Liver (tissue), 9 donors: ENCODE results near the gene ACAD8. TPM values are rescaled to one million over a fixed set of nuclear protein-coding genes. Genes with fewer than 3 reads are reported as not detected.

ENCODE experiments used
- DNase-seq: peaks from one replicate; pipeline ENCODE4 v3.0.0-alpha.2; 2017; ENCODE audit warnings: low spot score
- H3K27ac ChIP-seq, 2 donors: one replicate each; pipeline ENCODE4 v1.7.0; 2013; ENCODE audit warnings: inconsistent platforms in 2 of 2, low read length in 2 of 2, control low read depth in 1 of 2, low read depth in 1 of 2, mild to moderate bottlenecking in 1 of 2
- H3K27me3 ChIP-seq, 4 donors: one replicate each; pipeline versions ENCODE4 v1.6.1 to v1.7.0; 2013; ENCODE audit warnings: low read length in 3 of 4, inconsistent platforms in 1 of 4, mild to moderate bottlenecking in 1 of 4, moderate library complexity in 1 of 4; ENCODE audit not compliant: control insufficient read depth in 4 of 4, insufficient read depth in 4 of 4
- H3K36me3 ChIP-seq, 4 donors: one replicate each; pipeline versions ENCODE4 v1.6.1 to v1.7.0; 2013; ENCODE audit warnings: low read length in 3 of 4, mild to moderate bottlenecking in 3 of 4, low read depth in 1 of 4, moderate library complexity in 1 of 4; ENCODE audit not compliant: control insufficient read depth in 4 of 4, insufficient read depth in 3 of 4
- H3K4me1 ChIP-seq, 4 donors: one replicate each; pipeline versions ENCODE4 v1.6.1 to v1.7.0; 2013; ENCODE audit warnings: low read length in 3 of 4, mild to moderate bottlenecking in 3 of 4, moderate library complexity in 1 of 4; ENCODE audit not compliant: control insufficient read depth in 4 of 4, insufficient read depth in 4 of 4
- H3K4me3 ChIP-seq, 3 donors: one replicate each; pipeline versions ENCODE4 v1.6.1 to v1.7.0; 2013; ENCODE audit warnings: low read length in 3 of 3, control low read depth in 1 of 3, low read depth in 1 of 3, mild to moderate bottlenecking in 1 of 3
- H3K9ac ChIP-seq, 2 donors: one replicate each; pipeline ENCODE4 v1.7.0; 2013; ENCODE audit warnings: low read length in 2 of 2, mild to moderate bottlenecking in 2 of 2, moderate library complexity in 2 of 2, control low read depth in 1 of 2, low read depth in 1 of 2
- H3K9me3 ChIP-seq, 4 donors: one replicate each; pipeline versions ENCODE4 v1.6.1 to v1.7.0; 2013; ENCODE audit warnings: low read length in 3 of 4; ENCODE audit not compliant: control insufficient read depth in 4 of 4
- EGR1 ChIP-seq, 2 donors: IDR thresholded peaks; 2 replicates each; pipeline ENCODE4 v1.6.1; 2016 to 2018; ENCODE audit warnings: antibody characterized with exemption in 2 of 2, low read depth in 2 of 2
- FOXA1 ChIP-seq: IDR thresholded peaks from 2 replicates; pipeline ENCODE4 v1.6.1; 2016; ENCODE audit warnings: antibody characterized with exemption
- FOXA2 ChIP-seq: IDR thresholded peaks from 2 replicates; pipeline ENCODE4 v1.6.1; 2016; ENCODE audit warnings: antibody characterized with exemption
- HNF4A ChIP-seq, 2 donors: conservative IDR thresholded peaks; 2 replicates each; pipeline ENCODE4 v1.6.1; 2016; ENCODE audit warnings: antibody characterized with exemption in 2 of 2, mild to moderate bottlenecking in 2 of 2
- HNF4G ChIP-seq: IDR thresholded peaks from 2 replicates; pipeline ENCODE4 v1.6.1; 2016; ENCODE audit warnings: antibody characterized with exemption
- JUND ChIP-seq, 2 donors: IDR thresholded peaks; 2 replicates each; pipeline ENCODE4 v1.6.1; 2016; ENCODE audit warnings: antibody characterized with exemption in 2 of 2
- NR2F2 ChIP-seq: IDR thresholded peaks from 2 replicates; pipeline ENCODE4 v1.6.1; 2016; ENCODE audit warnings: antibody characterized with exemption
- RXRA ChIP-seq, 2 donors: IDR thresholded peaks; 2 replicates each; pipeline ENCODE4 v1.6.1; 2017 to 2018; ENCODE audit warnings: antibody characterized with exemption in 2 of 2, mild to moderate bottlenecking in 1 of 2
- SP1 ChIP-seq: IDR thresholded peaks from 2 replicates; pipeline ENCODE4 v1.6.1; 2018; ENCODE audit warnings: antibody characterized with exemption, mild to moderate bottlenecking
- YY1 ChIP-seq: IDR thresholded peaks from 2 replicates; pipeline ENCODE4 v1.6.1; 2016; ENCODE audit warnings: antibody characterized with exemption, mild to moderate bottlenecking
- WGBS: extraction: QIAGEN DNeasy Blood & Tissue Kit; methylation state at CpG from one replicate; pipeline ENCODE4 v1.1.7; 2013; 5-methylcytosine and 5-hydroxymethylcytosine counted together
- polyA plus RNA-seq, 2 donors: library from polyadenylated mRNA; stranded (reverse) in 1 of 2; unstranded in 1 of 2; fragments of 200-250 nt in 1 of 2; fragments of >200 nt in 1 of 2; fragmentation: Nextera tagmentation in 1 of 2; extraction: Ambion mirVana in 1 of 2; gene quantifications; one replicate each; pipeline versions ENCODE4 v1.2.1 to v1.2.3, GENCODE V29; 2013 to 2015
- total RNA-seq, 2 donors: library from RNA; depleted of rRNA; stranded (reverse); fragments of >200 nt; gene quantifications; one replicate each; pipeline ENCODE4 v1.2.3, GENCODE V29; 2014
- TF ChIP-seq, protein P1 (sequence below): IDR thresholded peaks from 2 replicates; pipeline ENCODE4 v1.6.1; 2016; ENCODE audit warnings: antibody characterized with exemption, mild to moderate bottlenecking
- TF ChIP-seq, protein P2 (sequence below): IDR thresholded peaks from 2 replicates; pipeline ENCODE4 v1.6.1; 2016; ENCODE audit warnings: antibody characterized with exemption
- TF ChIP-seq, protein P3 (sequence below): IDR thresholded peaks from 2 replicates; pipeline ENCODE4 v1.6.1; 2016; ENCODE audit warnings: antibody characterized with exemption
- TF ChIP-seq, protein P4 (sequence below): IDR thresholded peaks from 2 replicates; pipeline ENCODE4 v1.6.1; 2016; ENCODE audit warnings: antibody characterized with exemption
- donor health status: healthy.
- donor health status: healthy.
- donor health status: healthy.
- donor health status: healthy.
- donor health status: healthy.

The ACAD8 gene
- total and polyA plus RNA-seq, 4 donors, result 14.1 to 32.2 (median 27.1) TPM

DNA sequence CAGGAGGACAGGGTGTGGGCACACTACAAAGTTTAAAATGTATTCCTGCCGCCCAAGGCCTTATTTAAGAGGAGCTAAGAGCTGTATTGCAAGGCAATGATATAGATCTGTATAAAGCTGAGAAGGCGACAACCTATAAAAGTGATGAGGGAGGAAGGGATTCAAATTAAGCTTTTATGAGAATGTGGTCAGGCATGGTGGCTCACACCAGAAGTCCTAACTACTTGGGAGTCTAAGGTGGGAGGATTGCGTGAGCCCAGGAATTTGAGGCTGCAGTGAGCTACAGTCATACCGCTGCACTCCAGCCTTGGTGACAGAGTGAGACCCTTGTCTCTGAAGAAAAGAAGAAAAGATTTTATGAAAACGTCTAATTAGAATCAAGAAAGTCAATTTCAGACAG, 13.1 kb downstream of the ACAD8 start:
- H3K27me3 ChIP-seq, result no peaks in the 10 kb centered on the region
- no peak for TF ChIP-seq YY1
- no peak for TF ChIP-seq FOXA2
- no peak overlapping the region for H3K27ac ChIP-seq
- 89% methylated on average over 5 of the region's 5 CpGs for WGBS
- H3K4me3 ChIP-seq, result no peak overlapping the region
- no peak for DNase-seq
- no peaks in the 10 kb centered on the region for H3K9me3 ChIP-seq
- H3K9ac ChIP-seq, result no peak overlapping the region
- no peaks in the 10 kb centered on the region for H3K4me1 ChIP-seq
- peaks cover 2 to 24% (median 12%) of the 10 kb centered on the region in 4 donors for H3K36me3 ChIP-seq

DNA sequence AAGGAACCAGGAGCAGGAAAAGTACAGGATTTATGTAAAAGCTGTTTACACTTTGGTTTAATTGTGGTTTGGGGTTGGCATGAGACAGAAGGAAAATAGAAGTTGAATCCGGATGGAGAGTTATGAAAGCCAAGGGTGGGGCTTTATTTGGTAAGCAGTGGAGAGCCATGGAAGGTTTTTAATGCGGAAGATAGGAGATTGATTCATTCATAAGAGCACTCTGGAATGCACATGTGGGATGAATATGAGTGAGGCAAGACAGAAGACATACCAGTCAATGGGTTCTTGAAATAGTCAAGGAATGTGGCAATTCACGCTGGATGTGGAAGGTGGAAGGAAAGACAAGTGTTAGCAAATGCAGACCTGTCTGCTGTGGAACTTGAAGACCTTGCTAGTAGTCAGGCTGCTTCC, 13.5 kb downstream of the ACAD8 start:
- Histone ChIP-seq H3K27me3 (no peaks in the 10 kb centered on the region), H3K27ac (no peak overlapping the region)

DNA sequence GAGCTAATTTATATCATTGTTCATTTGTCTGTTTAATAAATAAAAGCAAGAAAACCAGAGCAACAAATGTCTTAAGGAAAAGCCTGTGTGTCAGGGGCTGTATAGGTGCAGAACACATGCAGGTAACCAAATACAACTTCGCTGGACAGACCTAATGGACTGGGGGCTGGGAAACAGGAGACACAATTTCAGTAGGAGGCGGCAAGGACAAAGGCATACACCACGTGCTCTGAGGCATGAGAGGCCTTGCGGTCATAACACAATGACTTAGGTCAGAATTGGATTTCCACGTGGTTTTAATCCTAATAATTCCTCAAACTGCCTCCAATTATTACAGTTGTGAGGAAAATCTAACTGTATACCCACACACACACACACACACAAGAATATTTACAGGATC, 14.1 kb downstream of the ACAD8 start:
- WGBS, result 92% methylated on average over 5 of the region's 5 CpGs
- no peak for TF ChIP-seq HNF4A (conservative IDR thresholded peaks at IDR 0.05)
- TF ChIP-seq, protein P1, sequence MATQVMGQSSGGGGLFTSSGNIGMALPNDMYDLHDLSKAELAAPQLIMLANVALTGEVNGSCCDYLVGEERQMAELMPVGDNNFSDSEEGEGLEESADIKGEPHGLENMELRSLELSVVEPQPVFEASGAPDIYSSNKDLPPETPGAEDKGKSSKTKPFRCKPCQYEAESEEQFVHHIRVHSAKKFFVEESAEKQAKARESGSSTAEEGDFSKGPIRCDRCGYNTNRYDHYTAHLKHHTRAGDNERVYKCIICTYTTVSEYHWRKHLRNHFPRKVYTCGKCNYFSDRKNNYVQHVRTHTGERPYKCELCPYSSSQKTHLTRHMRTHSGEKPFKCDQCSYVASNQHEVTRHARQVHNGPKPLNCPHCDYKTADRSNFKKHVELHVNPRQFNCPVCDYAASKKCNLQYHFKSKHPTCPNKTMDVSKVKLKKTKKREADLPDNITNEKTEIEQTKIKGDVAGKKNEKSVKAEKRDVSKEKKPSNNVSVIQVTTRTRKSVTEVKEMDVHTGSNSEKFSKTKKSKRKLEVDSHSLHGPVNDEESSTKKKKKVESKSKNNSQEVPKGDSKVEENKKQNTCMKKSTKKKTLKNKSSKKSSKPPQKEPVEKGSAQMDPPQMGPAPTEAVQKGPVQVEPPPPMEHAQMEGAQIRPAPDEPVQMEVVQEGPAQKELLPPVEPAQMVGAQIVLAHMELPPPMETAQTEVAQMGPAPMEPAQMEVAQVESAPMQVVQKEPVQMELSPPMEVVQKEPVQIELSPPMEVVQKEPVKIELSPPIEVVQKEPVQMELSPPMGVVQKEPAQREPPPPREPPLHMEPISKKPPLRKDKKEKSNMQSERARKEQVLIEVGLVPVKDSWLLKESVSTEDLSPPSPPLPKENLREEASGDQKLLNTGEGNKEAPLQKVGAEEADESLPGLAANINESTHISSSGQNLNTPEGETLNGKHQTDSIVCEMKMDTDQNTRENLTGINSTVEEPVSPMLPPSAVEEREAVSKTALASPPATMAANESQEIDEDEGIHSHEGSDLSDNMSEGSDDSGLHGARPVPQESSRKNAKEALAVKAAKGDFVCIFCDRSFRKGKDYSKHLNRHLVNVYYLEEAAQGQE, result no peak
- TF ChIP-seq HNF4G, result no peak
- TF ChIP-seq EGR1 (IDR thresholded peaks at IDR 0.05; ENCODE audit: low read depth in 2 of 2), result no peak
- TF ChIP-seq, protein P2, sequence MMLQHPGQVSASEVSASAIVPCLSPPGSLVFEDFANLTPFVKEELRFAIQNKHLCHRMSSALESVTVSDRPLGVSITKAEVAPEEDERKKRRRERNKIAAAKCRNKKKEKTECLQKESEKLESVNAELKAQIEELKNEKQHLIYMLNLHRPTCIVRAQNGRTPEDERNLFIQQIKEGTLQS, result no peak
- TF ChIP-seq, protein P3, sequence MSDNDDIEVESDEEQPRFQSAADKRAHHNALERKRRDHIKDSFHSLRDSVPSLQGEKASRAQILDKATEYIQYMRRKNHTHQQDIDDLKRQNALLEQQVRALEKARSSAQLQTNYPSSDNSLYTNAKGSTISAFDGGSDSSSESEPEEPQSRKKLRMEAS, result no peak
- no peak for TF ChIP-seq JUND (IDR thresholded peaks at IDR 0.05)
- Histone ChIP-seq H3K9me3 (no peaks in the 10 kb centered on the region), H3K4me3 (no peak overlapping the region), H3K9ac (no peak overlapping the region), H3K27me3 (no peaks in the 10 kb centered on the region), H3K27ac (no peak overlapping the region), H3K4me1 (peaks cover 0 to 3% (median under 1%) of the 10 kb centered on the region in 4 donors), H3K36me3 (peaks cover 2 to 18% (median 11%) of the 10 kb centered on the region in 4 donors)
- no peak for DNase-seq

More for the DNA sequence above, 13.5 kb downstream of the ACAD8 start:
- DNase-seq, result no peak
- Histone ChIP-seq H3K36me3 (peaks cover 2 to 20% (median 12%) of the 10 kb centered on the region in 4 donors), H3K4me3 (no peak overlapping the region), H3K9me3 (no peaks in the 10 kb centered on the region), H3K9ac (no peak overlapping the region), H3K4me1 (no peaks in the 10 kb centered on the region)
- WGBS, result 70% methylated on average over 3 of the region's 3 CpGs
- TF ChIP-seq, protein P1, result no peak
- TF ChIP-seq YY1 (no peak), EGR1 (IDR thresholded peaks at IDR 0.05; ENCODE audit: low read depth in 2 of 2) (no peak), SP1 (no peak), JUND (IDR thresholded peaks at IDR 0.05) (no peak), FOXA1 (no peak), RXRA (IDR thresholded peaks at IDR 0.05) (no peak), HNF4A (conservative IDR thresholded peaks at IDR 0.05) (no peak), NR2F2 (no peak)
- TF ChIP-seq, protein P4, sequence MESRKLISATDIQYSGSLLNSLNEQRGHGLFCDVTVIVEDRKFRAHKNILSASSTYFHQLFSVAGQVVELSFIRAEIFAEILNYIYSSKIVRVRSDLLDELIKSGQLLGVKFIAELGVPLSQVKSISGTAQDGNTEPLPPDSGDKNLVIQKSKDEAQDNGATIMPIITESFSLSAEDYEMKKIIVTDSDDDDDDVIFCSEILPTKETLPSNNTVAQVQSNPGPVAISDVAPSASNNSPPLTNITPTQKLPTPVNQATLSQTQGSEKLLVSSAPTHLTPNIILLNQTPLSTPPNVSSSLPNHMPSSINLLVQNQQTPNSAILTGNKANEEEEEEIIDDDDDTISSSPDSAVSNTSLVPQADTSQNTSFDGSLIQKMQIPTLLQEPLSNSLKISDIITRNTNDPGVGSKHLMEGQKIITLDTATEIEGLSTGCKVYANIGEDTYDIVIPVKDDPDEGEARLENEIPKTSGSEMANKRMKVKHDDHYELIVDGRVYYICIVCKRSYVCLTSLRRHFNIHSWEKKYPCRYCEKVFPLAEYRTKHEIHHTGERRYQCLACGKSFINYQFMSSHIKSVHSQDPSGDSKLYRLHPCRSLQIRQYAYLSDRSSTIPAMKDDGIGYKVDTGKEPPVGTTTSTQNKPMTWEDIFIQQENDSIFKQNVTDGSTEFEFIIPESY, result no peak
- TF ChIP-seq, protein P3, result no peak
